Activated naive CD4-positive, alpha-beta T cell treated with Interleukin-2 at 50 U/mL for 16 hours (primary cell): Measurements from ENCODE around the gene RNF157.
"Not testable (repeated sequence)": the region's sequence is repeated elsewhere in the genome, so short reads cannot be mapped to it uniquely, and the experiment has no call there.

Source experiments
- DNase-seq: peaks from one replicate; pipeline ENCODE4 v3.0.0-alpha.2; 2020

RNF157 gene

GRCh38 chr17:76232342-76232741, 8.0 kb downstream of the RNF157 start:
- no peak for DNase-seq

- not testable (repeated sequence) for DNase-seq
These were observed 13.5 kb downstream of the RNF157 start for GRCh38 chr17:76226749-76227148.

- not testable (repeated sequence) for DNase-seq
These were observed 14.8 kb downstream of the RNF157 start for GRCh38 chr17:76225373-76226086.

- DNase-seq: no peak
These were observed 16.5 kb downstream of the RNF157 start for GRCh38 chr17:76223802-76224201.

- no peak for DNase-seq
These were observed 20.5 kb downstream of the RNF157 start for GRCh38 chr17:76219670-76220383.

GRCh38 chr17:76217081-76217480, 23.2 kb downstream of the RNF157 start:
- DNase-seq: no peak

- DNase-seq: no peak
These were observed 26.8 kb downstream of the RNF157 start for GRCh38 chr17:76213491-76213890.

- no peak for DNase-seq
These were observed 32.2 kb downstream of the RNF157 start for GRCh38 chr17:76208120-76208519.

GRCh38 chr17:76207275-76208059, 32.8 kb downstream of the RNF157 start:
- DNase-seq: no peak

GRCh38 chr17:76205542-76206144, 34.6 kb downstream of the RNF157 start:
- not testable (repeated sequence) for DNase-seq

GRCh38 chr17:76204277-76204676, 36.0 kb downstream of the RNF157 start:
- DNase-seq: no peak

- no peak for DNase-seq
These were observed 39.9 kb downstream of the RNF157 start for GRCh38 chr17:76200354-76200753.

GRCh38 chr17:76199469-76199868, 40.8 kb downstream of the RNF157 start:
- peak; percentile 67 for DNase-seq

GRCh38 chr17:76198702-76199101, 41.6 kb downstream of the RNF157 start:
- no peak for DNase-seq

- no peak for DNase-seq
These were observed 42.4 kb downstream of the RNF157 start for GRCh38 chr17:76197911-76198310.

GRCh38 chr17:76196675-76197074, 43.6 kb downstream of the RNF157 start:
- no peak for DNase-seq

- no peak for DNase-seq
These were observed 44.8 kb downstream of the RNF157 start for GRCh38 chr17:76195281-76196096.

- peak; percentile 31 for DNase-seq
These were observed 46.7 kb downstream of the RNF157 start for GRCh38 chr17:76193591-76193990.

GRCh38 chr17:76191896-76192295, 48.4 kb downstream of the RNF157 start:
- peak; percentile 43 for DNase-seq

GRCh38 chr17:76189741-76190140, 50.6 kb downstream of the RNF157 start:
- no peak for DNase-seq

GRCh38 chr17:76189247-76189646, 51.0 kb downstream of the RNF157 start:
- no peak for DNase-seq
